Measurements from ENCODE around the gene EAF2.

Gene EAF2

DNA sequence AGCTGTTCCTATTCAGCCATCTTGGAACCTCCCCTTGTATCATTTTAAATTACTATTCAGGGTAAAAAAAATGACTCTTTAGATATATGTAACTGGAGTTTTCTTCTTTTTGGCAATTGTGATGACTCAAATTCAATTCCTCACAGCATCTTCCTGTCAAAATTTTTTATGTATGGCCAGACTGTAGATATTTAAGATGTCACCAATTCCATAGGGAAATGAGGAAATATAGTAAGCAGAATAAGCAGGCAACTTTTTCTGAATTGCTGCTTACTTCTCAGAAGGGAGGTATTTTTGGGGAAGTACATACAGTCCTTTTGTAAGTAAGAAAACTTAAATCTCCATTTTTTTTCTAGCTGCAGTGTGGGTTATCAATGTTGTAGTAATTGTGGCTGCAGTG, 28.8 kb downstream of the EAF2 start:
- DNase-seq, result no peak

DNA sequence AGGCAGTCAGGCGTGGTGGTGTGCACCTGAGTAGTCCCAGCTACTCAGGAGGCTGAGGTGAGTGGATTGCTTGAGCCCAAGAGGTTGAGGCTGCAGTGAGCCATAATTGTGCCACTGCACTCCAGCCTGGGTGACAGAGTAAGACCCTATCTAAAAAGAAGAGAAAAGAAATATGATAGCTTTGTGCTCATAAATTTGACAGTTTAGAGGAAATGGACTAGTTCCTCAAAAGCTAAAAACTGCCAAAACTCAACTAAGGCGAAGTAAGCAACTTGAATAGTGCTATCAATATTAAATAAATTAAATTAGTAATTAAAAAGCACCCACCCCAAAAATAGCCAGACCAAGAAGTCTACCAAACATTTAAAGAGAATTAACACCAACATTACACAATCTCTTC, 34.7 kb downstream of the EAF2 start:
- no peak for DNase-seq

DNA sequence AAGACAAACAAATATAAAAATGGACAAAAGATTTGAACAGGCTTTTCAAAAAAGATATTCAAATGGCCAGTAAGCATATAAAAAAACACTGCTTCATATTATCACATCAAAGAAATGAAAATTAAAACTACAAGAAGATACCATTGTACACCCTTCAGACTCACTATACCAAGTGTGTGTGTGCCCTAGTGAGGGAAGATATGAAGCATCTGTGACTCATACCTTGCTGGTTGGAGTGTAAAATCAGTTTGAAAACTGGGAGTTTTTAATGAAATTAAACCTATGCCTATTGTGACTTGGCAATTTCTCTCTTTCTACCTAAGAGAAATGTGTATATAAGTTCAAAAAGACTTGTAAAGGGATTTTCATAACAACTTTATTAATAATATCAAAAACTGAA, 35.7 kb downstream of the EAF2 start:
- DNase-seq, result no peak

DNA sequence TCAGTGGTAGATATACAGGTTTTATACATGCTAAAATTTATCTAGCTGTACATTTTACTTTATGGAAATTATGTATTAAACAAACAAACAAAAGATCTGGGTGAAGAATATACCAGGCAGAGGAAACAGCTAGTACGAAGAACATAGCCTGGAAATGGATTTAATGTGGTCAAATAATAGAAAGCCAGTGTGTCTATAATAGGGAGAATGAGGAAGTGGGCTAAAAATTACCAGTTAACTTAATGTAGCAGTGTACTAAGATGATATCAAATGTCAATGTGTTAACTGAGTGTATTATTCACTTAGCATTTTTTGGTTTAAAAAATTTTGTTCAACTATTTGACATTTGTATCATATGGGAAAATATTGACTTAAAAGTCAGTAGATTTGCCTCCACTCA, 36.4 kb downstream of the EAF2 start:
- DNase-seq, result no peak

- no peak for DNase-seq
Observed at GRCh38 chr3:121878411-121878810, 43.4 kb downstream of the EAF2 start.

DNA sequence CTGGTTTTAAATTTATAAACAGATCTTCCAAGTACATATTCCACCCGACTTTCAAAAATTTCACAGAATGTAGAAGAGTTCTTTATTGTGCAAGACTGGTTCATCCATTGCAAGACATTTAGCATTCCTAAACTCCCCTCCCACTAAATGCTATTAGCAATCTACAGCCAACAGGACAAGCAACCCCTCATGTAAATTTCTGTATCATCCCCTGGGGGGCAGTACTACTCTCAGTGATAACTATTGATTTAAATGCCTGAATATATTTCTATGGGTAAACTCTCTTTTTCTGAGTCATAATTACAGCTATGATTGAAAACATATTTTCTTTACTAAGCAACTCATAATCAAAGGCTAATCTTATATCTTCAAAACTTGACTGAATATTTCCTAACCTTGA, 48.5 kb downstream of the EAF2 start:
- no peak for DNase-seq

DNA sequence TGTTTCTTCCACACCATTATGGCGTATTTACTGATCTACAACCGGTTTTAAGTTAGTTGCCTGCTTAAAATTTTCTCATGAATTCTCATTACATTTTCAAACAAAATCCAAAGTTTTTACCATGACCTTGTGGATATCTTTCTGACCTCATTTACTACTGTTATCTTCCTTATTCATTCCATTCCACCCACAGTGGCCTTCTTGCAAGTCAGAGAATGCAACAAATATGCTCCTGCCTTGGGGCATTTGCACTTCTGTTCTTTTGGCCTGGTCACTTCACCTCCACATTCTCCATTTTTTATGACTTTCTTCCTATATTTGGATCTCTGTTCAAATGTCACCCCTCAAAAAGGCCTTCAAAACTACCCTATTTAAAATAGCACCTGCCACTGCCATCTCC, 50.4 kb downstream of the EAF2 start:
- no peak for DNase-seq

GRCh38 chr3:121894301-121894990, 59.4 kb downstream of the EAF2 start, which contains the start of gene SLC15A2:
TSS of gene SLC15A2 (plus strand) at chr3:121894401. CDS start at chr3:121894477, 76 bp downstream.
- no peak for DNase-seq

DNA sequence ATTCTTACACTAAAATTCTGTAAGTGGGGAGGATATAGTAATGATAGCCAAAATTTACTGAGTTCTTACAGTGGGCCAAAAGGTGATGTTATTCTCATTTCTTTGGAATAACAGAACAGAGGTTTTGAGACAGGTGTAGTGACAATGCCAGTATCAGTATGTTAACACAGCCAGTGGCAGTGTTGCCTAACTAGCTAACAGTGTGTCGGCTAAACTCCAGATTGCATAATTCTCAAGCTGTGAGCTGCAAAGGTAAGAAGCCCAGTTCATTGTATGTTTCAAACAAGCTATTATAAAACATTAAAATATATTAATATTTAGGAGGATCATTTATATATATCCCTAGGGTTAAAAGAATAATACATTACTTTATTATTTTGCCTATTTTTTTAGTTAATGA, 60.1 kb downstream of the EAF2 start:
- DNase-seq, result no peak

DNA sequence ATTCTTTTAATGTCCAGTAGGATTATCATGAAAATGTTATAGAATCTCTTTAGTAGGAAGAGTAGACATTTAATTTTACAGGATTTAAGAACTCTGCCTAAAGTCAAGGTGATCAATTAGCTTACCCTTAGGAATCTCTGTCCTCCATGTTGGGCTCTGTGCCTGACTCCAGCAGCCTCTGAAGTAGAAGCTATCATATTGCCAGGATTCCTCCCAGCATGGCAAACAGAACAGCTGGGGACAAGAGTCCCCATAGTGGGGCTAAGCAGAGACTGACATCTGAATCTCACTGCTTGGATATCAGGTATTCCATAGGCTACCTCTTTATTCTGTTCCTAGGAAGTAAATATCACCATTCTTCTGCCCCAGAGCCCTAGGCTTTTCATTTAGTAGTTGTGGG, 60.7 kb downstream of the EAF2 start:
- no peak for DNase-seq

GRCh38 chr3:121896823-121897222, 61.8 kb downstream of the EAF2 start:
- no peak for DNase-seq

GRCh38 chr3:121897296-121897695, 62.3 kb downstream of the EAF2 start:
- DNase-seq, result no peak

DNA sequence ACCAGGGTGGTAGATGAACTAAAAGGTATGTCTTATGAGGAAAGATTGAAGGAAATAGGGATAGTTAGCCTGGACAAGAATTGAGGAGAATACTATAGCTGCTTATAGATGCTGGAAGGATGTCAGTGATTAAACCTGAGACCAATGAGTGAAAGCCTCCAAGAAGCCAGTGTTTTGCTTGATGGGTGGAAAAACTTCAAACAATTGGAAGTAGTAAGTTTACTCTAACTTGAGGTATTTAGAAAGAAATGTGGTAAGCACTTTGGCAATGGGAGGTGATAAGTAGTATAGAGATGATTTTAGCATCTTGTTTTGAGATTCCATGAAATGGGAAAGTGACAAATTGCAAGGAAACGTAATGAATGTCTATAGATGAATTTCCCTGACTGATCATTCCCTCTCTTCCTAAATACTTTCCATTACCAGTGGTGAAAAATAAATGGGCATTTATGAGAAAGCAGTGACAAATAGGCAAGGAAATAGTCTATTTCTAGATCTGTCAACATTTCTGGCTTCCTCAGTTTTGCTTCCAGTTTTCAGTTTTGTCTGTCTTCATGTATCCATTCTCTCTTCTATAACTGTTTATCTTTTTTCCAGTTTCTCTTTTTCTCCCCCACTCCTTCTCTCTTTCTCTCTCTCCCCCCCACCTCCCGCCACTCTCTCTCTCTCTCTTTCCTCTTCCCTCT, 78.4 kb downstream of the EAF2 start:
- DNase-seq, result no peak

DNA sequence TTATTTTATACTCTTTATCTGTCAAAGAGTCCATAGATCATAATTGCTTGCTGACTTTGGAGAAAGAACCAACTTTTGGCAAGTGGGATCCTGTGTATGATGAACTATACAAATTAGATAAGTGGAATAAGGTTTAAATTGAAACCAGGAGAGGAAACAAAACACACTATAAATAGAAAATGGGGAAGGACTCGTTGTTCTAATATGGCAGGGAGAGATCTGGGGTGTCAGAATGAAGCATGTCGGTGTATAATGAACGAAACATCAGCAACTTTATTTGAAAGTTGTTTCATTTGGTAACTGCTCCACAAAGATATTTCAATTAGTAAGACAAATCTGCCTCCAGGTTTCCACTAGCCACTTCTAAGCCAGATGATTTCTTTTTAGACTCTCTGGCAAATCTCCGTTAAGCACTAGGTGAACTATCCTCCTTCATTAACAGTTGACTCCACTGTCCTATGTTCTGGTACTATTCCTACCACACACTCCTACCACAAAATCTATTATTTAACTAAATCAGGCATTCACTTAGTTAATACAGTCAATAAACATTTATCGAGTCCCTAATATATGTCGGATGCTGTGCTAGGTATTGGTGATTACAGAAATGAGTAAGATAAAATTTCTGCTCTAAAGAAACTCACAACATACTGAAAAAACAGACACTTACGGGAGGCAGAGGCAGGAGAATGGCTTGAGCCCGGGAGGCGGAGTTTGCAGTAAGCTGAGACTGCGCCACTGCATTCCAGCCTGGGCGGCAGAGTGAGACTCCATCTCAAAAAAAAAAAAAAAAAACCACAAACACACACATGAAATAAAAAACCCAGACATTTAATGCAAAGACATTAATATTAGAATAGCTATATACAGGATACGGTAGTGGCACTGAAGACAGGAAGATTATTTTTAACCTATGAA, 79.3 kb downstream of the EAF2 start:
- no peak for DNase-seq

GRCh38 chr3:121916189-121916588, 81.2 kb downstream of the EAF2 start:
- peak; percentile 9 for DNase-seq

GRCh38 chr3:121918779-121919483, 83.9 kb downstream of the EAF2 start:
- no peak for DNase-seq

GRCh38 chr3:121924734-121925133, 89.7 kb downstream of the EAF2 start:
- DNase-seq, result no peak

DNA sequence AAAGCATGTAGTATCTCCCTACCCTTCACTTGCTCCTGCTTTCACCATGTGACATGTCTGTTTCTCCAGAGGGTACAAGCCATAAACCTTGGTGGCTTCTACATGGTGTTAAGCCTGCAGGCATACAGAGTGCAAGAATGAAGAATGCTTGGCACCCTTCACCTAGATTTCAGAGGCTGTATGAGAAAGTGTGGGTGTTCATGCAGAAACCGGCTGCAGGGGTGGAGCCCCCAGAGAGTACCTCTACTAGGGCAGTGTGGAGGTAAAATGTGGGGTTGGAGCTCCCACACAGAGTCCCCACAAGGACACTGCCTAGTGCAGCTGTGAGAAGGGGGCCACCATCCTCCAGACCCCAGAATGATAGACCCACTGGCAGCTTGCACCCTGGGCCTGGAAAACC, 91.4 kb downstream of the EAF2 start:
- no peak for DNase-seq

Data from DMS79 (cell line).